Measurements from ENCODE around the gene SOBP.

SOBP gene

GRCh38 chr6:107567643-107568042 lies 77.7 kb downstream of the SOBP start:
- H2BK120ac ChIP-seq (ENCODE audit: low read depth, low read length): no peak overlapping the region
- peaks cover 0 to 28% of the 10 kb centered on the region in 2 experiments for H3K27me3 ChIP-seq (ENCODE audit: control insufficient read depth in 1 of 2, insufficient read depth in 1 of 2, low read length in 2 of 2)
- no peak overlapping the region for H4K91ac ChIP-seq (ENCODE audit: low read length)
- H3K4me1 ChIP-seq (ENCODE audit: control insufficient read depth, insufficient read depth, low read depth, low read length): no peaks in the 10 kb centered on the region
- H3K4ac ChIP-seq (ENCODE audit: low read depth in 1 of 2, low read length in 2 of 2): no peak overlapping the region
- no CpG with 5 or more reads among the region's 1 CpG for WGBS
- H4K8ac ChIP-seq (ENCODE audit: low read length): no peak overlapping the region
- H3K4me3 ChIP-seq (ENCODE audit: insufficient read depth in 1 of 2, low read depth in 1 of 2, low read length in 2 of 2): no peak overlapping the region
- no peak overlapping the region for H2BK5ac ChIP-seq (ENCODE audit: low read depth, low read length, poor library complexity, severe bottlenecking)
- DNase-seq: no peak
- no peak overlapping the region for H3K23ac ChIP-seq (ENCODE audit: low read length in 2 of 2)
- no peaks in the 10 kb centered on the region for H3K79me1 ChIP-seq (replicated peaks; ENCODE audit: low read length, poor library complexity, severe bottlenecking)
- no peak overlapping the region for H3K9ac ChIP-seq (ENCODE audit: low read length)
- H3K4me2 ChIP-seq (ENCODE audit: low read length, poor library complexity, severe bottlenecking): no peak overlapping the region
- peaks cover 0 to 44% of the 10 kb centered on the region in 2 experiments for H3K36me3 ChIP-seq (ENCODE audit: control insufficient read depth in 1 of 2, insufficient read depth in 2 of 2, low read depth in 1 of 2, low read length in 2 of 2)
- no peak overlapping the region for H3K18ac ChIP-seq (ENCODE audit: low read depth in 1 of 2, low read length in 2 of 2)
- H3K9me3 ChIP-seq (ENCODE audit: control insufficient read depth, low read length): no peaks in the 10 kb centered on the region
- no peak overlapping the region for H3K27ac ChIP-seq (ENCODE audit: low read length, poor library complexity, severe bottlenecking)
- H3K14ac ChIP-seq (ENCODE audit: low read length in 2 of 2): no peak overlapping the region
- H2AK5ac ChIP-seq (ENCODE audit: low read length, severe bottlenecking): no peak overlapping the region
- no peak overlapping the region for H2BK15ac ChIP-seq (ENCODE audit: low read depth, poor library complexity, severe bottlenecking)
- no peak overlapping the region for H2AFZ ChIP-seq (ENCODE audit: low read depth, low read length)
- H2BK12ac ChIP-seq (ENCODE audit: low read length in 2 of 2): no peak overlapping the region

GRCh38 chr6:107569473-107569872 lies 79.6 kb downstream of the SOBP start:
- WGBS: 94% methylated on average over 9 of the region's 9 CpGs
- Histone ChIP-seq H3K4me2 (ENCODE audit: low read length, poor library complexity, severe bottlenecking) (no peak overlapping the region), H3K4me3 (ENCODE audit: insufficient read depth in 1 of 2, low read depth in 1 of 2, low read length in 2 of 2) (no peak overlapping the region), H3K4me1 (ENCODE audit: control insufficient read depth, insufficient read depth, low read depth, low read length) (no peaks in the 10 kb centered on the region), H3K9me3 (ENCODE audit: control insufficient read depth, low read length) (no peaks in the 10 kb centered on the region), H2AK5ac (ENCODE audit: low read length, severe bottlenecking) (no peak overlapping the region), H3K14ac (ENCODE audit: low read length in 2 of 2) (no peak overlapping the region), H2BK12ac (ENCODE audit: low read length in 2 of 2) (no peak overlapping the region), H3K27ac (ENCODE audit: low read length, poor library complexity, severe bottlenecking) (no peak overlapping the region), H2BK120ac (ENCODE audit: low read depth, low read length) (no peak overlapping the region), H2AFZ (ENCODE audit: low read depth, low read length) (no peak overlapping the region), H2BK15ac (ENCODE audit: low read depth, poor library complexity, severe bottlenecking) (no peak overlapping the region), H4K91ac (ENCODE audit: low read length) (no peak overlapping the region), H4K8ac (ENCODE audit: low read length) (no peak overlapping the region), H3K18ac (ENCODE audit: low read depth in 1 of 2, low read length in 2 of 2) (no peak overlapping the region), H3K79me1 (replicated peaks; ENCODE audit: low read length, poor library complexity, severe bottlenecking) (no peaks in the 10 kb centered on the region), H3K27me3 (ENCODE audit: control insufficient read depth in 1 of 2, insufficient read depth in 1 of 2, low read length in 2 of 2) (peaks cover 0 to 26% of the 10 kb centered on the region in 2 experiments), H2BK5ac (ENCODE audit: low read depth, low read length, poor library complexity, severe bottlenecking) (no peak overlapping the region), H3K9ac (ENCODE audit: low read length) (no peak overlapping the region), H3K23ac (ENCODE audit: low read length in 2 of 2) (no peak overlapping the region), H3K4ac (ENCODE audit: low read depth in 1 of 2, low read length in 2 of 2) (no peak overlapping the region), H3K36me3 (ENCODE audit: control insufficient read depth in 1 of 2, insufficient read depth in 2 of 2, low read depth in 1 of 2, low read length in 2 of 2) (peaks cover 0 to 39% of the 10 kb centered on the region in 2 experiments)
- no peak for DNase-seq

DNA sequence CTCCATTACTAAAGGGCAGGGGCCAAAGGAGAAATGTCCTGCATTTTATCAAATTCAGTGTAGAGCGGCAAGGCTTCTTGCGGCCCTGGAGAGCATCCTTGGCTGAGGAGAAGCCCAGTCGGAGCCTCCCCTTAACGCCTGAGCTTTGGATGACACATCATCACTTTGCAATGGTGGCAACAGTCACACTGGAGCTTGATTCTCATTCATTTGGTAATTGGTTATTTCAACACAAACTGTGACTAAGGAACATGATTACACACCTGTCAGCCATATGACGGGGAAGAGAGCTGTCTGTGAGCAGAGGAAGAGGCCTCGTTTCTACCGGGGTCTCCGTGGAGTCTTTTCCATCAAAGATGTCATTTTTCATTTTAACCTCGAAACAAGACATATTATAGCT lies 81.4 kb downstream of the SOBP start:
- Histone ChIP-seq H2AFZ (ENCODE audit: low read depth, low read length) (no peak overlapping the region), H2BK15ac (ENCODE audit: low read depth, poor library complexity, severe bottlenecking) (no peak overlapping the region), H3K27me3 (ENCODE audit: control insufficient read depth in 1 of 2, insufficient read depth in 1 of 2, low read length in 2 of 2) (peaks cover 0 to 17% of the 10 kb centered on the region in 2 experiments), H2BK120ac (ENCODE audit: low read depth, low read length) (no peak overlapping the region), H2BK5ac (ENCODE audit: low read depth, low read length, poor library complexity, severe bottlenecking) (no peak overlapping the region), H3K27ac (ENCODE audit: low read length, poor library complexity, severe bottlenecking) (no peak overlapping the region), H4K91ac (ENCODE audit: low read length) (no peak overlapping the region), H3K18ac (ENCODE audit: low read depth in 1 of 2, low read length in 2 of 2) (no peak overlapping the region), H2BK12ac (ENCODE audit: low read length in 2 of 2) (no peak overlapping the region), H2AK5ac (ENCODE audit: low read length, severe bottlenecking) (no peak overlapping the region), H3K9ac (ENCODE audit: low read length) (no peak overlapping the region), H3K9me3 (ENCODE audit: control insufficient read depth, low read length) (no peaks in the 10 kb centered on the region), H3K36me3 (ENCODE audit: control insufficient read depth in 1 of 2, insufficient read depth in 2 of 2, low read depth in 1 of 2, low read length in 2 of 2) (peaks cover 0 to 52% of the 10 kb centered on the region in 2 experiments), H3K4me3 (ENCODE audit: insufficient read depth in 1 of 2, low read depth in 1 of 2, low read length in 2 of 2) (no peak overlapping the region), H3K14ac (ENCODE audit: low read length in 2 of 2) (no peak overlapping the region), H3K23ac (ENCODE audit: low read length in 2 of 2) (no peak overlapping the region), H3K4me1 (ENCODE audit: control insufficient read depth, insufficient read depth, low read depth, low read length) (peaks cover 1% of the 10 kb centered on the region), H3K4ac (ENCODE audit: low read depth in 1 of 2, low read length in 2 of 2) (no peak overlapping the region), H4K8ac (ENCODE audit: low read length) (no peak overlapping the region), H3K4me2 (ENCODE audit: low read length, poor library complexity, severe bottlenecking) (no peak overlapping the region), H3K79me1 (replicated peaks; ENCODE audit: low read length, poor library complexity, severe bottlenecking) (no peaks in the 10 kb centered on the region)
- no peak for DNase-seq
- WGBS: 93% methylated on average over 9 of the region's 9 CpGs

- H3K4me3 ChIP-seq (ENCODE audit: insufficient read depth in 1 of 2, low read depth in 1 of 2, low read length in 2 of 2): no peak overlapping the region
- H3K36me3 ChIP-seq (ENCODE audit: control insufficient read depth in 1 of 2, insufficient read depth in 2 of 2, low read depth in 1 of 2, low read length in 2 of 2): peaks cover 0 to 43% of the 10 kb centered on the region in 2 experiments
- DNase-seq: no peak
- H3K14ac ChIP-seq (ENCODE audit: low read length in 2 of 2): no peak overlapping the region
- H3K4me1 ChIP-seq (ENCODE audit: control insufficient read depth, insufficient read depth, low read depth, low read length): peaks cover 8% of the 10 kb centered on the region
- no peaks in the 10 kb centered on the region for H3K9me3 ChIP-seq (ENCODE audit: control insufficient read depth, low read length)
- H3K18ac ChIP-seq (ENCODE audit: low read depth in 1 of 2, low read length in 2 of 2): no peak overlapping the region
- no peak overlapping the region for H4K8ac ChIP-seq (ENCODE audit: low read length)
- H2AFZ ChIP-seq (ENCODE audit: low read depth, low read length): no peak overlapping the region
- no peaks in the 10 kb centered on the region for H3K79me1 ChIP-seq (replicated peaks; ENCODE audit: low read length, poor library complexity, severe bottlenecking)
- peaks cover 0 to 17% of the 10 kb centered on the region in 2 experiments for H3K27me3 ChIP-seq (ENCODE audit: control insufficient read depth in 1 of 2, insufficient read depth in 1 of 2, low read length in 2 of 2)
- H2AK5ac ChIP-seq (ENCODE audit: low read length, severe bottlenecking): no peak overlapping the region
- no peak overlapping the region for H3K27ac ChIP-seq (ENCODE audit: low read length, poor library complexity, severe bottlenecking)
- H3K4me2 ChIP-seq (ENCODE audit: low read length, poor library complexity, severe bottlenecking): no peak overlapping the region
- no peak overlapping the region for H3K4ac ChIP-seq (ENCODE audit: low read depth in 1 of 2, low read length in 2 of 2)
- H2BK15ac ChIP-seq (ENCODE audit: low read depth, poor library complexity, severe bottlenecking): no peak overlapping the region
- H3K23ac ChIP-seq (ENCODE audit: low read length in 2 of 2): no peak overlapping the region
- no peak overlapping the region for H3K9ac ChIP-seq (ENCODE audit: low read length)
- WGBS: 98% methylated on average over 6 of the region's 6 CpGs
- no peak overlapping the region for H2BK12ac ChIP-seq (ENCODE audit: low read length in 2 of 2)
- no peak overlapping the region for H2BK120ac ChIP-seq (ENCODE audit: low read depth, low read length)
- no peak overlapping the region for H4K91ac ChIP-seq (ENCODE audit: low read length)
- H2BK5ac ChIP-seq (ENCODE audit: low read depth, low read length, poor library complexity, severe bottlenecking): no peak overlapping the region
Measured at GRCh38 chr6:107572886-107573285, 83.0 kb downstream of the SOBP start.
